Activated gamma-delta T cell (primary cell): ENCODE measurements around the gene DLX4.

Experiments
- DNase-seq: peaks from one replicate; lab custom pipeline; 2025; lab: John Stamatoyannopoulos, UW

The DLX4 gene

GRCh38 chr17:49968405-49969133 is 421 bp upstream of the DLX4 start:
- DNase-seq = peak; percentile 56

- no peak for DNase-seq
Measured at GRCh38 chr17:49969795-49970389, 902 bp downstream of the DLX4 start.

- DNase-seq = no peak
Measured at GRCh38 chr17:49970498-49970897, 1.5 kb downstream of the DLX4 start.

DNA sequence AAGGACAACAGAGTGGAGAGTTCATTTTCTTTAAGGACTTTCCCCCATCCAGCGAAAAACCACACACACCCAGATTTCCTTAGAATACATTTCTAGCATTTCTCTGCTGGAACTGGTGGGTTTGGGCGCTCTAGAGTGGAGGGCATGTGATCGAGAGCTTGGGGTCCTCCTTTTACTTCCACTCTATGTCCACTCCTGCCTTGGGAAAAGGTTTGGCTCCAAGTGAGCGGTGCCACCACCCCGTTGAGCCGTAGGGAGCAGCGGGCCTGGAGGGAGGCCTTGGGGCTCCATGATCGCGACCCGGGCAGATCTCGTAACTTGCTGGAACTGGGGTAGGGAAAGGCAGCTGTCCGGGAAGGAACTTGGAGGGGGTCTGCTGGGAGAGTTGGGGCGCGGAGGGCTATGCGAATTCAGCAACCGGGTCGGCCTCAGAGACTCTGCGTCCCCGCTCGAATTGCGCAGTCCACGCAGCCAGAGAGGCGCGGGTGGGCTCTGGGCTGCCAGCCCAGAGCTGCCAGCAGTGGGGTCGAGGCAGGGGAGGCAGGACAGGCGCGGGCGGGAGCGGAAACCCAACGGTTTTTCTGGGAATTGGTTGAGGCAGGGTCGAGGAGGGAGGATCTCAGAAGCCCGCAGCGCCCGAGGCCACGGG is 2.3 kb downstream of the DLX4 start:
- DNase-seq = no peak

- no peak for DNase-seq
Measured at GRCh38 chr17:49971848-49972485, 3.0 kb downstream of the DLX4 start.

GRCh38 chr17:49972486-49973270 is 3.7 kb downstream of the DLX4 start:
- no peak for DNase-seq

- no peak for DNase-seq
Measured at GRCh38 chr17:49973271-49973615, 4.3 kb downstream of the DLX4 start.

DNA sequence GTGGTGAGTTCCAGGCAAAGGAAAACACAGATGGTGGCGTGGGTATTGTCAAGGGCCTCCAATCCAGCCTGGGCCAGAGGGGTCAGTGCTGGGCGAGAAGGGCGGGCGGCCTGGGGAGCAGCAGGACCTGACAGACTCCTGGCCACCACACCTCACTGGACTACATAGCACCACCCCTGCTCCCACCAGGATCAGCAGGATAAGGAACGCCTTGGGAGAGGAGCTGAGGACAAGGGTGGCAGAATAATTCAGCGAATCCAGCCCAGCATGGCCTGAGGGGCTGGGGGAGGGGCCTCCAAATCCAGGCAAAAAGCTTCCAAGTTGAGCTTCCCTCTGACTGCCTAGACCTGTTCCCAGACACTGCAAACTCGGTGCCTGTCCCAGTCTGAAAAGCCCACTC is 6.5 kb downstream of the DLX4 start:
- no peak for DNase-seq

DNA sequence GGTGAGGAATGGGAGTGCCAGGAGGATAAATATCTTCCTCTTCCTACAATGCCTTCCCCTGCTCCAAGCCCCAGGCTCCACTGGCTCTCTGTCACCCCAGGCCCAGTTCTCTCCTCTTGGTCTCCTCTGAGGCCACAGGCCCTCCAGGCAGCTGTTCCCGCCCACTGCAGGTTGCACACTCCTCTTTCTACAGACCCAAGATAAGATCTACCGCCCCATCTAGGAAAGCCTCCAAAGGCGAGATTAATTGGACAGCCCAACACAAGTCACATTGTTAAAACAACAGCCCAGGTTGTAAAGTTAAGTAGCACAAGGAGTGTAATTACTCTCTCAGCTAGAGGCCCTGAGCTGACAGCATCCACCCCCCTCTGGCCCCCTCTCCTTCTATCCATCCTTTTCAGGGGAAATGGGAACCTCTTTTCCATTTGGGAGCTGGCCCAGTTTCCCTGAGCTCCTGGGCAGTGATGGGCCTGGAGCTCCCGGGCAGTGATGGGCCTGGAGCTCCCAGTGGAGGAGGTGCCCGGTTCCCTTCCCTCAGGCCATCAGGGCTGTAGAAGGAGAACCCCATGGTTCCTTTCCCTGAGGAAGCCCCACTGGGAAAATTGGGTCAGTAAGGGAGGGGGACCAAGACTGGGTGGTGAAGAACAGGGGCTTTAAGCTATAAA is 7.3 kb downstream of the DLX4 start:
- DNase-seq = no peak

DNA sequence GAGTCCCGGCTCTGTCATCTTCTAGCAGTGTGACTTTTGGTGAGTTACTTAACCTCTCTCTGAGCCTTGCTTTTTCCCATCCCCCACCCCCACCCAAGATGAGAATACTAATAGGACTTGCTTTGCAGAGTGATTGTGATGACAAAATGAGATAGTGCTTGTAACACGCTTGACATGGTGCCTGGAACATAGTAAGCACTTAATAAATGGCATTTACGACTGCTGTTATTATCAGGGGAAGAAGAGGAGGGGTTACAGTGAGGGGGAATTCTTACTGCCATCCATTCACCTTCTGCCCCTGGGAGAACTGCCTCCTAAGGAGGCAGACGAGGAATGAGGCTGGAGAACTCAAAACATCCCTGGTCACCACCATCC is 7.8 kb downstream of the DLX4 start:
- DNase-seq = no peak

DNA sequence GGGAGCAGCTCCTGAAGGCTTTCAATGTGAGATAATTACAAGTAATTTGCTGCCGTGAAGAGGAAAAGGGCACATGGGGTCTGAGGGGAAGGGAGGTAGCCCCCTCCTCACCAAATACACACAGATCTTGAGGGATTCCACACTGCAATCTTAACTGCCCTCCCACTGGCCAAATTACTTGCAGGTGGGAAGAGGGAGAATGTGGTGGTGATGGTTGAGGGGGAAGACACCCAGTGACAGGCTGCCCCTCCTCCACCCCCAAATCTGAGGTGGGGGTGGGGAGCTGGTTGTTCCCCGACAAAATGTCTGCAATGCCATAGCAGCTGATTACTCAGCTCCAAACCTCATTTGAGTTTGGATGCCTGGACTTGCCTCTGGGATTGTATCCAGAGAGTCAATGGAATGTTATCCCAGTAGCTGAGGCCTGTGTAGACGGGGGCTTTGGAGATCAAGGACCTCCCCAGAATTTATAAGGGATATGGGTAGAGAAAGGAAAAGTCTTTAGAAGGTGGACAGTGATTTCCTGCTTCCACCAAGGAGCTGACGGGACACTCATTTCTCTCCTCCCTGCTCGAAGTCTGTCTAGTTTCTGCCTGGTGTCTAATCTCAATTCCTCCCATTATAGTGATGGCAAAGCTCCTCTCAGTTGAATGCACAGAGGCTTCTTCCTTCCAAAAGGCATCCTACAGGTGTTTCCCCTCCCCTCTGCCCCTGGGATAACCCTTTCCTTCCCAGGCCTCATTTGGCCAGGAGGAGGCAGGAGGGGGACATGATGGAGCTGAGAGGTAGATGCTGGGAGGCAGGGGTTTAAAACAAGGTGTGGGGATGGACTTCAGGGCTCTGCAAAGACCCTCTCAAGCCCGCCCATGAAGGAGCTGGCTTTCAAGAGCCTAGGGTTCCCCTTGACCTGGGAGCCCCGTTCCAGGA is 8.7 kb downstream of the DLX4 start:
- DNase-seq = no peak

GRCh38 chr17:49978501-49978900 is 9.5 kb downstream of the DLX4 start:
- no peak for DNase-seq

DNA sequence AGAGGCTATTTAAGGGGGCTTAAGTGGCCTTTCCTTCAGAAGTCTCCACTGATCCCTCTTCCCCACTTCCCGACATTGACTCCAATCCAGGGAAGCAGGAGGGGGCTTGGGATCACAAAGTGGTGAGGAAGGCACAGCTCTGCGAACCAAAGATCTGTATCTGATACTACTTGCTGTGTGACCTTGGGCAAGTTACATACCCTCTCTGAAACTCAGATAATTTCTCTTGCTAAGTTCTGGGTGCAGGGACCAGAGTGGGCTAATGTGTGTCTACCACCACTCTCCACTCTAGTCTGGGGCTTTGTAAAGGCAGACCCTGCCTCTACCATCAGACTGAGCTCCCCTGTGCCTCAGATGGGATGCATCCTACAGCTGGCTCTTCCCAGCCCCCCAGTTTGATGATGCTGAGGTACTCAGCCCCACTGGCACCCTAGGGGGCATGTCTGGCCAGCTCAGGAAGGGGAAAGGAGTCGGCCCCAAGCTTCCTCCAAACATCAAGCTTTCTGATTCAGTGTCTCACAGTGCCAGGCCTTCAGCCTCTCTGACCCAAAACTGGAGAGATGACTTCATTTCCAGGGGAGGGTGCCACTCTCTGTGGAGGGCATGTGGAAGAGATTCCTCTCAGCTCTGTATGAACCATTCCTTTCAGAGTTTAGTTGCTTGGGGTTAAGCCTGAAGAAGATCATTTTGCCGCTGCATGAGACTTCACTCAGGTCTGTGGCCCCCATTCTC is 10.9 kb downstream of the DLX4 start:
- DNase-seq = no peak

DNA sequence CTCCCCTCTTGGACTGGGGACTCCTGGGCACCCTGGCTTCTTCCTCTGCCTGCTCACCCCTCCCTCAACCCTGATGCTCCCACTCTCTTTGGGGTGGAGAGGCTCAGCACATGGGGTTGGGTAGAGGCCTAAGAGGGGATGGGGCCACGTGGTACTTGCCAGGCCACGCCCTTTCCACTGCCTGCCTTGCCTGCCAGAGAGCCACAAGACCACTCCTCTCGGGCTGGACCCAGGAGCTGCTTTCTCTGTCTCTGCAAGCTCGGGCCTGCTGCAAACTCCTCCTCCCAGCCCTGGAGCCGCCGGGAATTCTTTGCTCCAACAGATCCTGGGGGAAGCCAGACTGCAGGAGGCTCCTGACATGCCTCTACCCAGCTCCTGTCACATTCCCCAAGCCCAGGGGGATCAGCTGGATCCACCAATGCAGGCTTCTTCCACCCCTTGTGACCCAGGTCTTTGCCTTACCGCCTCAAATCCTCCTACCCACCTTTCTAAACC is 11.8 kb downstream of the DLX4 start:
- DNase-seq = no peak

DNA sequence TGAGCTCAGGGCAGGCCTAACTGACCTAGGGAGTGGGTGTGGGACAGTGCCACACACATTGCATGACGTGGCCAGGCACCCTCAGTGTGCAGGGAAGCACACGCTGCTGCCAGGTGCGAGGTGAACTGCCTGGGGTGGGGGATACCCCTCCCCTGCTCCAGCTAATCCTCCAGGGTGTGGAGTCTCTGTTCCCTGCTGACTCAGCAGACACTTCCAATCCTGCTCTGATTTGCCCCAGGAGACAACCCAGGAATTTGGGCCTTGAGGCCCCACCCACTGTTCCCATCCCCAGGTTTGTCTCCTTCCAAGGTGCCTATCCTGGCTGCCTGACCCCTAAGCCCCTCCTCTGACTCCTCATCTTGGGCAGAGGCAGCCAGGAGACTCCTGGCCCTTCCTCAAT is 15.3 kb downstream of the DLX4 start:
- DNase-seq = no peak

DNA sequence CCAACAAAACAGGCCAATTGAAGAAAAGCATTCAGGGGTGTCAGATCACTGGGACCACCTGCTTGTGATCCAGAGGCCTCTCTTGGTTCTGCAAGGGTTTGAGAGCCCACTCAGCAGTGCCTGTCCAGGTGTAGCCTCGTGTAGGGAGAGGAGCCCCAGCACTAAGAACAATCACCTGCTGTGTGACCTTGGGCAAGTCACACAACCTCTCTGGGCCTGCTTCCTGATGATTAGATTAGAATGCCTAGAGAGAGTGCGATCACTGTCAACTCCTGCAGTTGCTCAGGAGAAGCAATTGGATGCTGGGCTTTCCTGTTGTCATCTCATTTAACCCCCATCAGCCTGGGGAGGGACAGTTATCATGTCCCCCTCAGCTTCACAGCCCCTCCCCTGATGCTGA is 15.8 kb downstream of the DLX4 start:
- DNase-seq = no peak

GRCh38 chr17:49985310-49985990 is 16.5 kb downstream of the DLX4 start:
- DNase-seq = no peak

DNA sequence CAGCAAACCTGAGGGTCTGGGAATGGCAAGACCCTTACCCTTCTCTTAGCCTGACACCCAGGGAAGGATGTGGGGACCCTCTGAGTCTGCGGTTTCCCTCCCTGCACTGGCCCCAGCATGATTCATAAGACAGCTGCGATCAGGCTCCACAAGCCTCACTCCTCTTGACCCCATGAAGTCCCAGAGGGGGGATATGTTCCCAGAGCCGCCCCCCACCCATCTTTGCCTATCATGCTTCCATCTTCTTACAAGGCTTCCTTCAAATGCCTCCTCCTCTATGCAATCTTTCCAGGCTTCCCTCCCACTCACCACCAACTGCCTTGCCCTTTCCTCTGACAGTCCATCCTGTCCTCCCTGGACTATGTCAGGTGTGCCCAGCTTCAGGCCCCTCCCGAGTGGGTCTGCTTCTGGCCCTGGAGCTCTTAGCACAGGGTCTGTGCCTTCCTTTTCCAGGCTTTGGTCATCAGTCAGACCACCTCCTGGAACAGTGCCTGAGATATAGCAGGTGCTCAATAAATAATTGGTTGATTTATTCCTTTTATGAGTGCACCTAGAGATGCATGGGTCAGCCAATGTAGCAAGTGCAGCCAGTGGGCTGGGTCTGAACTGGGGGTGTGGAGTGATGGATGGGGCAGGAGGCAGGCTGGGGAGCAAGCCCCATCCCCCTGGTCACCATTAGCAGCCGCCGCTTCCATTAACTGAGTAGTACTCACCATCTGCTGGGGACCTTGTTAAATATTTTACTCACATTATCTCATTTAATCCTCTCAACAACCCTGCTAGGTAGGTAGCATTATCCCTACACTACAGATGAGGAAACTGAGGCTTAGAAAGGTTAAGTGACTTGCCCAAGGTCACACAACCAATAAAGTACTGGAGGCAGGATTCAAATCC is 17.7 kb downstream of the DLX4 start:
- no peak for DNase-seq
